Measurements from ENCODE around the gene SPATA31C2.

DNA sequence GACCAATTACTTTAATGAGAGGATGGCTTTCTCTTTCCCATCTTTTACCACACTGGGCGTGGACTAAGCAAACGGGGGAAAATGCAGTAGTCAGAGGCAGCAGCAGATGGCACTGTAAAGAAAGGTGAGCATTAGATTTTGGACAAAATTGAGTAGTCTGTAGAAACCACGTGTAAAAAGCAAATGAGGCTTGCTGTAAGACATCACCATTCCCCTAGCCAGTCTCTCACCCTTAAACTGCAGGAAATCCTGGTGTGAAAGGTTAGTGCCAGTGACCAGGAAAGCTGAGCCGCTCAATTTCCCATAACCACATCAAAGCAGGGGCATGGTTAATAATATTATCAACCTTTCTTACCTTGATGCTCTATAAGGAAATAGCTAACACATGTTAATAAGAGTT is 31.8 kb downstream of the SPATA31C2 start:
- TF ChIP-seq, protein P1, sequence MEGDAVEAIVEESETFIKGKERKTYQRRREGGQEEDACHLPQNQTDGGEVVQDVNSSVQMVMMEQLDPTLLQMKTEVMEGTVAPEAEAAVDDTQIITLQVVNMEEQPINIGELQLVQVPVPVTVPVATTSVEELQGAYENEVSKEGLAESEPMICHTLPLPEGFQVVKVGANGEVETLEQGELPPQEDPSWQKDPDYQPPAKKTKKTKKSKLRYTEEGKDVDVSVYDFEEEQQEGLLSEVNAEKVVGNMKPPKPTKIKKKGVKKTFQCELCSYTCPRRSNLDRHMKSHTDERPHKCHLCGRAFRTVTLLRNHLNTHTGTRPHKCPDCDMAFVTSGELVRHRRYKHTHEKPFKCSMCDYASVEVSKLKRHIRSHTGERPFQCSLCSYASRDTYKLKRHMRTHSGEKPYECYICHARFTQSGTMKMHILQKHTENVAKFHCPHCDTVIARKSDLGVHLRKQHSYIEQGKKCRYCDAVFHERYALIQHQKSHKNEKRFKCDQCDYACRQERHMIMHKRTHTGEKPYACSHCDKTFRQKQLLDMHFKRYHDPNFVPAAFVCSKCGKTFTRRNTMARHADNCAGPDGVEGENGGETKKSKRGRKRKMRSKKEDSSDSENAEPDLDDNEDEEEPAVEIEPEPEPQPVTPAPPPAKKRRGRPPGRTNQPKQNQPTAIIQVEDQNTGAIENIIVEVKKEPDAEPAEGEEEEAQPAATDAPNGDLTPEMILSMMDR (IDR thresholded peaks at IDR 0.05; ENCODE audit: insufficient read depth, low read depth, low read length): peak; percentile 47
- TF ChIP-seq EZH2 (IDR thresholded peaks at IDR 0.05; ENCODE audit: insufficient read depth, low read length): no peak

Data from astrocyte (in vitro differentiated cells and primary cell).